Measurements from ENCODE around the gene ACTA1. TPM values are rescaled to one million over a fixed set of nuclear protein-coding genes. Genes with fewer than 3 reads are reported as not detected.
A peak's percentile ranks its signal among the peaks of the same experiment; 100 is the strongest.
"Not testable (repeated sequence)": the region's sequence is repeated elsewhere in the genome, so short reads cannot be mapped to it uniquely, and the experiment has no call there.

Gene ACTA1
- total RNA-seq, 1 donor from 2014 or later = 0.45 TPM

- ATAC-seq (no peak), DNase-seq (ENCODE audit: low spot score) (no peak)
- intact Hi-C loops (cut with DNase I) = no loop called here
These were observed 13.9 kb upstream of the ACTA1 start for GRCh38 chr1:229447809-229448252.

- DNase-seq (ENCODE audit: low spot score) (no peak), ATAC-seq (no peak)
- intact Hi-C loops (cut with DNase I) = no loop called here
These were observed 11.9 kb upstream of the ACTA1 start for GRCh38 chr1:229445828-229446227.

DNA sequence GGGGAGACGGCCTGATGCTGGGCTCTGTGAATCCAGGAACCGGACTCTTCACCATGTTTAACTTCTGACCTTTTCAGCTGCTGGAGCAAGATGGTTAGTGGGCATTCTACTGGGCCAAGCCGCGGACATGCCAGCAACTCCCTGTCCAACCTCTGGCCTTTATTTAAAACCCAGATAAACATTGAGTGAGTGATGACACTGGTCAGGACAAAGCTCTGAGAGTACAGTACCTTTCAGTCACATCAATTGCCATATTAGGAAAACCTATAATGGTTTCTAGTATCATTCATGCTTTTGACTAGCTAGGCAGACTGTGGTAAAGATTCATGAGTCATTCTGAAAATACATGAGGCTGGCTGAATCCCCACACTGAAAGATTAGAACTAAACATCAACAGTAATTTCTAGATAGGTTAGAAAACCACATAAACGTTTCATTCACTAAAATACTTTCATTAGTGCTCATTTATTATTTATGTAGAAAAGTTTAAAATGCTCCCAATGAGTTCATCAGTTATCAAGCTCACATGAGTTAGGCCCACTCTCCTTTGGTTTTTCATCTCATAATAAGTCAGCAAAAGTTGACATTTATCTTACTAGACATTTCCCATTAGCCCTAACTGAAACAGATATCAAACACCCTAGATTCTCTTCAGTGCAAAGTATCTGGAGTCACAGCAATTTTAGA, 7.1 kb upstream of the ACTA1 start:
- ATAC-seq = no peak
- intact Hi-C loops (cut with DNase I) = no loop called here
- no peak for DNase-seq (ENCODE audit: low spot score)

GRCh38 chr1:229438021-229438420, 4.1 kb upstream of the ACTA1 start:
- DNase-seq (ENCODE audit: low spot score) (no peak), ATAC-seq (no peak)
- intact Hi-C loops (cut with DNase I) = no loop called here

- DNase-seq (ENCODE audit: low spot score) (no peak), ATAC-seq (no peak)
- intact Hi-C loops (cut with DNase I) = no loop called here
These were observed 3.5 kb upstream of the ACTA1 start for GRCh38 chr1:229437443-229437842.

DNA sequence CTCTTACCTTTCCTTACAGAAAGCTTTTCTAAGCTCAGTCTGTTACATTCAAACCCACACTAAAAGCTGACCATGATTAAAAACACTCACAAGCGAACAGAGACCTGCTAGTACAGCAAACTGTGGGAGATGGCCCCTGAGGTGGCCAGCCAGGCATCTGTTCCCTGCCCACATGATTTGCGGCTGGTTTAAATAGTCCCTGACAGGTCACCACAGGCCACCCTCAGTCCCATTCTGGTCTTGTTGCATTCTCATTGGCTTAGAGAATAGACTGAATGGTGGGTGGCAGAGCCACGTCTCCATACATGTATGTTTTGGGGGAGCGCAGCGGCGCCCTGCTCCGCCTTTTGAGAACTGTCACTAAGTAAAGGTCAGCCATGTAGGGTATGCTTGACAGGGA, 2.3 kb upstream of the ACTA1 start:
- ATAC-seq = no peak
- no peak for DNase-seq (ENCODE audit: low spot score)
- intact Hi-C loops (cut with DNase I) = no loop called here

DNA sequence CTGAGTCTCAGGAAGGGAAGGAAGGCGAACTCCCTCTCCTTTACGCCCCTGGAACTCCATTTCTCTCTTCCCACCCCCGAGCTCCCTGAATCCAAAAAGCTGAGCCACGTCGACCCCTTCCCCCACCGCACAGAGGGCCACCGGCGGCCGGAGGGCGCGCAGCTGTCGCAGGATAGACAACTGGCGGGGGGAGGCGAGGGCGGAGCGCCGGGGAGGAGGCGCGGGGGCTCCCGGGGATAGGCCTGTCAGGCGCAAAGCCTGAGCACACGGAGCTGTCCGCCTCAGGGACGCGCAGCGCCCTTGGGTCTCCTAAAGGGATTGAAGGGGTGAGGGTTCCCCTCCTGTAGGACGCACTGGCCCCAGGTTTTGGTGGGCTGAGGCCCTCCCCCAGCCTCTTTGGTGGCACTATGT, 752 bp upstream of the ACTA1 start:
- ATAC-seq = no peak
- intact Hi-C loops (cut with DNase I) = no loop called here
- no peak for DNase-seq (ENCODE audit: low spot score)

- ATAC-seq = peak; percentile 20
- no peak for DNase-seq (ENCODE audit: low spot score)
- intact Hi-C loops (cut with DNase I) = no loop called here
These were observed 410 bp downstream of the ACTA1 start for GRCh38 chr1:229433364-229434004.

DNA sequence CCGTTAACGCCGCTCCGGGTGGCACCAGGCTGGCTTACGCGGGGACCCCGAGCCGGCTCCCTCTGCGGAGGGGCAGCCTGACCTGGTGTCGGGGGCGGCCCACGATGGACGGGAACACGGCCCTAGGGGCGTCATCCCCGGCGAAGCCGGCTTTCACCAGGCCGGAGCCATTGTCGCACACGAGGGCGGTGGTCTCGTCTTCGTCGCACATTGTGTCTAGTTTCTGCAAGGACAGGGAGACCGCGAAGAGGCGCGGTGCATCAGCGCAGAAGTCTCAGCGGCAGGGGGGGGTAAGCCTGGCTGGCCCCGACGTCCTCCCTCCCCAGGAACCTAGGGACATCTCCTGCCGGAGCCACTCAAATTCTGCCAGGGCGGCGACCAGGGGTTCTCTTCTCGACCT, 989 bp downstream of the ACTA1 start:
- DNase-seq (ENCODE audit: low spot score) (no peak), ATAC-seq (no peak)
- intact Hi-C loops (cut with DNase I) = no loop called here

DNA sequence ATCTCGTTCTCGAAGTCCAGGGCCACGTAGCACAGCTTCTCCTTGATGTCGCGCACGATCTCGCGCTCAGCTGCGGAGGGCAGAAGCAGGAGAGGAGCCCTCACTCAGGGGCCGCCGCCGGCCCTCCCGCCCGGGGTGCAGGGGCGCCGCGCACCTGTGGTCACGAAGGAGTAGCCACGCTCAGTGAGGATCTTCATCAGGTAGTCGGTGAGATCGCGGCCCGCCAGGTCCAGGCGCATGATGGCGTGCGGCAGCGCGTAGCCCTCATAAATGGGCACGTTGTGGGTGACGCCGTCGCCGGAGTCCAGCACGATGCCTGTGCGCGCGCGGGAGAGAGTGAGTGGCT, 1.8 kb downstream of the ACTA1 start:
- DNase-seq (ENCODE audit: low spot score) = no peak
- intact Hi-C loops (cut with DNase I) = no loop called here
- no peak for ATAC-seq

DNA sequence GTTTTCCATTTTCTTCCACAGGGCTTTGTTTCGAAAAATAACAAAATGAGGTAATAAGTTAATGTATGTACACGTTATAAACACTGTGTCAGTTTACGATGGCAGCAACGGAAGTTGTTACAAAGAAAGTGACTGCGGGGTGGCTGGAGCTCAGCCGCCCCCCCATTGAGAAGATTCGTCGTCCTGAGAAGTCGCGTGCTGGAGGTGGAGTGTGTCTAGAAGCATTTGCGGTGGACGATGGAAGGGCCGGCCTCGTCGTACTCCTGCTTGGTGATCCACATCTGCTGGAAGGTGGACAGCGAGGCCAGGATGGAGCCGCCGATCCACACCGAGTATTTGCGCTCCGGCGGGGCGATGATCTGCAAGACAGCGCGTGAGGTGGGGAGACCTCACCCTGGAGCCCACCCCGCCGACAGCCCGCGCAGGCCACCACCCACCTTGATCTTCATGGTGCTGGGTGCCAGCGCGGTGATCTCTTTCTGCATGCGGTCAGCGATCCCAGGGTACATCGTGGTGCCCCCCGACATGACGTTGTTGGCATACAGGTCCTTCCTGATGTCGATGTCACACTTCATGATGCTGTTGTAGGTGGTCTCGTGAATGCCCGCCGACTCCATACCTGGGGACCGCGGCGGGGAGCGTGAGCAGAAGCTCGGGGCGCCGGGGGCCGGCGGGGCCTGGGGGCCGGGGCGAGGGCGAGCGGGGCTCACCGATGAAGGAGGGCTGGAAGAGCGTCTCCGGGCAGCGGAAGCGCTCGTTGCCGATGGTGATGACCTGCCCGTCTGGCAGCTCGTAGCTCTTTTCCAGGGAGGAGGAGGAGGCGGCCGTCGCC, 2.4 kb downstream of the ACTA1 start:
- DNase-seq (ENCODE audit: low spot score) (no peak), ATAC-seq (no peak)
- intact Hi-C loops (cut with DNase I) = no loop called here

- DNase-seq (ENCODE audit: low spot score) (peak; percentile 80), ATAC-seq (peak; percentile 74)
- intact Hi-C loops (cut with DNase I) = no loop called here
These were observed 3.1 kb downstream of the ACTA1 start for GRCh38 chr1:229430761-229431283.

- no peak for DNase-seq (ENCODE audit: low spot score)
- intact Hi-C loops (cut with DNase I) = no loop called here
- no peak for ATAC-seq
These were observed 5.6 kb downstream of the ACTA1 start for GRCh38 chr1:229428256-229428655.

- no peak for ATAC-seq
- no peak for DNase-seq (ENCODE audit: low spot score)
- intact Hi-C loops (cut with DNase I) = no loop called here
These were observed 6.3 kb downstream of the ACTA1 start for GRCh38 chr1:229427572-229427971.

- intact Hi-C loops (cut with DNase I) = no loop called here
- ATAC-seq = no peak
- no peak for DNase-seq (ENCODE audit: low spot score)
These were observed 8.2 kb downstream of the ACTA1 start for GRCh38 chr1:229425564-229426159.

GRCh38 chr1:229420765-229421164, 13.1 kb downstream of the ACTA1 start:
- ATAC-seq = no peak
- intact Hi-C loops (cut with DNase I) = no loop called here
- no peak for DNase-seq (ENCODE audit: low spot score)

DNA sequence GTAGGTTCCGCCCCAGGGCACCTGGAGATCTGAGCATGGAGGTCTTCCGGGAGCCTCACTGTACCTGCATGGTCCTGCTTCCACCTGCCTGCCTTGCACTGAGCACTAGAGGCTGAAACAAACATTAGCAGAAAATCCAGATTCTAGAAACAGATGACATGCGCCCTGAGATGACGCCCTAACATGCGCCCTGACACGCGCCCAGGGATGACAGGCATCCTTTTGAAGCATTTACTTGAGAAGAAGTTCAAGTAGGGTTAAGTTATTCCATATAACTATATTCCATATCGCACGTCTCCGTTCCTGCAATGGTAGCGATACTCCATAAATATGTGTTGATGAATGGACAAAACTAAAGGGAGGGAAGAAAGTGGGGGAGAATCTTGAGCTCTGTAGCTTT, 13.7 kb downstream of the ACTA1 start:
- ATAC-seq = no peak
- no peak for DNase-seq (ENCODE audit: low spot score)
- intact Hi-C loops (cut with DNase I) = no loop called here

DNA sequence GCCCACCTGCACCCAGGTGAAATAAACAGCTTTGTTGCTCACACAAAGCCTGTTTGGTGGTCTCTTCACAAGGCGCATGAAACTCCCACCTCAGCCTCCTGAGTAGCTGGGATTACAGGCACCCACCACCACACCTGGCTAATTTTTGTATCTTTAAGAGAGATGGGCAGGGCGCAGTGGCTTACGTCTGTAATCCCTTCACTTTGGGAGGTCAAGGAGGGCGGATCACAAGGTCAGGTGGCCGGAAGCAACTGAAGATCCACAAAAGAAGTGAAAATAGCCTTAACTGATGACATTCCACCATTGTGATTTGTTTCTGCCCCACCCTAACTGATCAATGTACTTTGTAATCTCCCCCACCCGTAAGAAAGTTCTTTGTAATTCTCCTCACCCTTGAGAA, 15.3 kb downstream of the ACTA1 start:
- DNase-seq (ENCODE audit: low spot score); ATAC-seq; intact Hi-C loops (cut with DNase I): not testable (repeated sequence)

GRCh38 chr1:229412810-229413209, 21.1 kb downstream of the ACTA1 start:
- intact Hi-C loops (cut with DNase I); DNase-seq (ENCODE audit: low spot score); ATAC-seq: not testable (repeated sequence)

GRCh38 chr1:229412056-229412455, 21.8 kb downstream of the ACTA1 start:
- DNase-seq (ENCODE audit: low spot score) = no peak
- intact Hi-C loops (cut with DNase I) = no loop called here
- ATAC-seq = no peak

Measured in sciatic nerve (tissue), 2 donors.